Prostate gland (tissue), 2 donors: ENCODE data around the gene WNT3. TPM values are rescaled to one million over a fixed set of nuclear protein-coding genes. Genes with fewer than 3 reads are reported as not detected.

Experiments
- DNase-seq: peaks from one replicate; pipeline ENCODE4 v3.0.0-alpha.2; 2019; ENCODE audit warnings: low spot score
- H3K27ac ChIP-seq, 2 donors: fragments of 200-600 bp; sonication (generic); 2 replicates each; pipeline ENCODE4 v1.5.1; 2017 to 2019
- H3K27me3 ChIP-seq: fragments of 200-600 bp; sonication (generic); replicated peaks from 2 replicates; pipeline ENCODE4 v1.5.1; 2019; ENCODE audit not compliant: insufficient read depth
- H3K36me3 ChIP-seq, 2 donors: fragments of 200-600 bp; sonication (generic); 1 replicate in 1 of 2; 2 replicates in 1 of 2; pipeline versions ENCODE4 v1.5.1 to v1.8.1; 2017 to 2019
- H3K4me1 ChIP-seq: fragments of 200-600 bp; sonication (generic); replicated peaks from 2 replicates; pipeline ENCODE4 v1.5.1; 2019
- H3K4me3 ChIP-seq, 2 donors: fragments of 200-600 bp; sonication (generic); 2 replicates each; pipeline ENCODE4 v1.5.1; 2017 to 2019
- H3K9me3 ChIP-seq: fragments of 200-600 bp; sonication (generic); 2 replicates; pipeline ENCODE4 v1.5.1; 2017
- CTCF ChIP-seq, 4 experiments: fragments of 200-600 bp in 2 of 4; fragments of 450-650 bp in 2 of 4; sonication (generic) in 2 of 4; IDR thresholded peaks; 1 replicate in 3 of 4; 2 replicates in 1 of 4; pipeline ENCODE4 v1.5.1; 2016 to 2019; ENCODE audit warnings: antibody characterized with exemption in 4 of 4, mild to moderate bottlenecking in 2 of 4, moderate library complexity in 2 of 4
- POLR2A ChIP-seq: fragments of 450-650 bp; IDR thresholded peaks from one replicate; pipeline ENCODE4 v1.6.1; 2016; ENCODE audit warnings: antibody characterized with exemption, mild to moderate bottlenecking
- POLR2AphosphoS5 ChIP-seq: sonication (generic); formaldehyde crosslinking; IDR thresholded peaks from one replicate; pipeline ENCODE4 v1.6.1; 2017; ENCODE audit warnings: antibody characterized with exemption
- whole genome bisulfite sequencing: methylation state at CpG from one replicate; pipeline ENCODE4 v1.1.5; 2018; 5-methylcytosine and 5-hydroxymethylcytosine counted together
- intact Hi-C: fragments of 100-400 bp; cut with DNase I; formaldehyde crosslinking; loops from one replicate; pipeline ENCODE4 v1.14.2; 2022
- total RNA-seq, 2 donors: library from RNA; depleted of rRNA; stranded (reverse); fragments of >200 nt; gene quantifications; one replicate each; pipeline ENCODE4 v1.1.0, GENCODE V29; 2016

WNT3 gene
- total RNA-seq, 2 donors from 2014 or later: 2.0 to 7.7 TPM

GRCh38 chr17:46756081-46756735, 62.3 kb downstream of the WNT3 start:
- H3K36me3 ChIP-seq: no peaks in the 10 kb centered on the region
- TF ChIP-seq POLR2AphosphoS5: no peak
- no peak for TF ChIP-seq POLR2A
- TF ChIP-seq CTCF (IDR thresholded peaks at IDR 0.05): no peak
- no peaks in the 10 kb centered on the region for H3K9me3 ChIP-seq
- intact Hi-C loops: no loop called here
- H3K4me3 ChIP-seq: no peak overlapping the region
- H3K4me1 ChIP-seq: peaks cover 3% of the 10 kb centered on the region
- 86% methylated on average over 4 of the region's 4 CpGs for WGBS
- DNase-seq: no peak
- no peak overlapping the region for H3K27ac ChIP-seq
- no peaks in the 10 kb centered on the region for H3K27me3 ChIP-seq

- DNase-seq: no peak
- Histone ChIP-seq H3K4me1 (peaks cover under 1% of the 10 kb centered on the region), H3K36me3 (no peaks in the 10 kb centered on the region), H3K27ac (no peak overlapping the region), H3K9me3 (no peaks in the 10 kb centered on the region), H3K4me3 (no peak overlapping the region), H3K27me3 (no peaks in the 10 kb centered on the region)
- WGBS: 65% methylated on average over 3 of the region's 3 CpGs
- intact Hi-C loops: no loop called here
- no peak for TF ChIP-seq CTCF (IDR thresholded peaks at IDR 0.05)
- TF ChIP-seq POLR2AphosphoS5: no peak
- no peak for TF ChIP-seq POLR2A
These were observed 64.7 kb downstream of the WNT3 start for GRCh38 chr17:46753776-46754175.

- no peaks in the 10 kb centered on the region for H3K4me1 ChIP-seq
- WGBS: 94% methylated on average over 4 of the region's 4 CpGs
- no peak for DNase-seq
- intact Hi-C loops: no loop called here
- no peak overlapping the region for H3K4me3 ChIP-seq
- H3K36me3 ChIP-seq: no peaks in the 10 kb centered on the region
- no peak overlapping the region for H3K27ac ChIP-seq
- TF ChIP-seq CTCF (IDR thresholded peaks at IDR 0.05): no peak
- TF ChIP-seq POLR2A: no peak
- no peaks in the 10 kb centered on the region for H3K27me3 ChIP-seq
- H3K9me3 ChIP-seq: no peaks in the 10 kb centered on the region
These were observed 67.1 kb downstream of the WNT3 start for GRCh38 chr17:46751425-46751824.

GRCh38 chr17:46745376-46745775, 73.1 kb downstream of the WNT3 start:
- no peak overlapping the region for H3K27ac ChIP-seq
- H3K27me3 ChIP-seq: no peaks in the 10 kb centered on the region
- 95% methylated on average over 3 of the region's 3 CpGs for WGBS
- H3K4me3 ChIP-seq: no peak overlapping the region
- no peak for DNase-seq
- H3K9me3 ChIP-seq: no peaks in the 10 kb centered on the region
- TF ChIP-seq CTCF (IDR thresholded peaks at IDR 0.05) (no peak), POLR2A (no peak), POLR2AphosphoS5 (no peak)
- no peaks in the 10 kb centered on the region for H3K36me3 ChIP-seq
- no peaks in the 10 kb centered on the region for H3K4me1 ChIP-seq
- intact Hi-C loops: no loop called here

GRCh38 chr17:46744441-46744840, 74.1 kb downstream of the WNT3 start:
- H3K27me3 ChIP-seq: no peaks in the 10 kb centered on the region
- WGBS: 94% methylated on average over 1 of the region's 1 CpG
- no peaks in the 10 kb centered on the region for H3K36me3 ChIP-seq
- H3K4me3 ChIP-seq: no peak overlapping the region
- DNase-seq: no peak
- H3K27ac ChIP-seq: no peak overlapping the region
- TF ChIP-seq POLR2A: no peak
- no peak for TF ChIP-seq POLR2AphosphoS5
- TF ChIP-seq CTCF (IDR thresholded peaks at IDR 0.05): no peak
- intact Hi-C loops: no loop called here
- H3K4me1 ChIP-seq: no peaks in the 10 kb centered on the region
- no peaks in the 10 kb centered on the region for H3K9me3 ChIP-seq
